Measurements from ENCODE around the gene PRAC2.

- no peak for TF ChIP-seq ZNF703 (CRISPR knock-in tag; IDR thresholded peaks at IDR 0.05; ENCODE audit: borderline replicate concordance)
- no peak for TF ChIP-seq CCDC6 (CRISPR knock-in tag; IDR thresholded peaks at IDR 0.05)
- no peak for TF ChIP-seq SRSF9 (IDR thresholded peaks at IDR 0.05; ENCODE audit: borderline replicate concordance, insufficient read depth, low read depth, low read length, poor library complexity, severe bottlenecking)
Measured at GRCh38 chr17:48747445-48748363, 24.7 kb downstream of the PRAC2 start.

Measured in HepG2 (cell line).